Adrenal gland (tissue), 12 donors: ENCODE data around the gene SNRNP70. TPM values are rescaled to one million over a fixed set of nuclear protein-coding genes. Genes with fewer than 3 reads are reported as not detected.

Experiments
- DNase-seq, 7 donors: peaks; one replicate each; pipeline ENCODE4 v3.0.0-alpha.2; 2019 to 2020
- H3K27ac ChIP-seq, 5 donors: fragments of 200-600 bp; sonication (generic) in 4 of 5; 1 replicate in 3 of 5; 2 replicates in 2 of 5; pipeline versions ENCODE4 v1.5.1 to v1.8.0; 2016 to 2020; ENCODE audit warnings: mild to moderate bottlenecking in 1 of 5
- H3K27me3 ChIP-seq: fragments of 200-600 bp; 2 replicates; pipeline ENCODE4 v1.8.0; 2021
- H3K36me3 ChIP-seq, 2 donors: fragments of 200-600 bp; replicated peaks in 1 of 2; 1 replicate in 1 of 2; 2 replicates in 1 of 2; pipeline versions ENCODE4 v1.5.1 to v1.8.0; 2018 to 2022
- H3K4me1 ChIP-seq, 2 donors: fragments of 200-600 bp; replicated peaks in 1 of 2; 1 replicate in 1 of 2; 2 replicates in 1 of 2; pipeline versions ENCODE4 v1.5.1 to v1.8.0; 2018 to 2021
- H3K4me3 ChIP-seq, 4 donors: fragments of 200-600 bp; sonication (generic) in 3 of 4; one replicate each; pipeline ENCODE4 v1.5.1; 2016 to 2018
- H3K9me3 ChIP-seq, 3 donors: fragments of 200-600 bp; sonication (generic) in 1 of 3; replicated peaks in 1 of 3; 1 replicate in 2 of 3; 2 replicates in 1 of 3; pipeline versions ENCODE4 v1.5.1 to v1.8.0; 2016 to 2021
- POLR2A ChIP-seq, 2 donors: fragments of 450-650 bp; IDR thresholded peaks; one replicate each; pipeline ENCODE4 v1.6.1; 2017; ENCODE audit warnings: antibody characterized with exemption in 2 of 2, mild to moderate bottlenecking in 2 of 2, moderate library complexity in 1 of 2
- WGBS, 4 donors: extraction: QIAGEN DNeasy Blood & Tissue Kit in 2 of 4; methylation state at CpG; one replicate each; pipeline versions ENCODE4 v1.1.5 to v1.1.7; 2013 to 2017; 5-methylcytosine and 5-hydroxymethylcytosine counted together
- intact Hi-C, 2 donors: fragments of 100-400 bp; cut with DNase I; formaldehyde crosslinking; loops; one replicate each; pipeline versions ENCODE4 v1.14.1 to v1.15.0; 2022 to 2023
- polyA plus RNA-seq, 3 donors: library from polyadenylated mRNA; stranded (reverse); fragments of 200-250 nt in 2 of 3; fragments of 350-450 nt in 1 of 3; fragmentation: Illumina TruSeq in 1 of 3; extraction: RNeasy Lipid Tissue Mini Kit (QIAGEN cat#74804) in 1 of 3; gene quantifications; one replicate each; pipeline ENCODE4 v1.2.3, GENCODE V29; 2013 to 2014
- total RNA-seq, 9 donors: library from RNA; depleted of rRNA in 4 of 9; stranded (reverse); fragments of >200 nt in 4 of 9; fragments of 120-200 nt in 1 of 9; fragmentation: NEBNext Ultra II Directional in 1 of 9; extraction: Animal tissue kit (Norgen Biotek cat#: 25700) in 1 of 9; gene quantifications; one replicate each; pipeline versions ENCODE4 v1.1.0 to v1.2.4, GENCODE V29; 2013 to 2023
- TF ChIP-seq, protein P1 (sequence below), 6 experiments: fragments of 450-650 bp in 4 of 6; fragments of 200-600 bp in 2 of 6; sonication (generic) in 1 of 6; IDR thresholded peaks; 1 replicate in 5 of 6; 2 replicates in 1 of 6; pipeline versions ENCODE4 v1.5.1 to v1.8.0; 2016 to 2021; ENCODE audit warnings: antibody characterized with exemption in 6 of 6, mild to moderate bottlenecking in 2 of 6, moderate library complexity in 1 of 6
- donor health status: healthy with polysubstance abuse.
- donor health status: Bipolar disorder and iron deficiency.
- donor health status: DM: yes; HTN: yes; CAD: no.
- donor health status: DM: no; HTN: no; CAD: no.
- donor health status: DM: no; HTN: no; CAD: no.
- donor health status: DM: yes; HTN: yes; CAD: no.

Gene SNRNP70
- total and polyA plus RNA-seq, 12 donors, result 109 to 1,255 (median 233) TPM

DNA sequence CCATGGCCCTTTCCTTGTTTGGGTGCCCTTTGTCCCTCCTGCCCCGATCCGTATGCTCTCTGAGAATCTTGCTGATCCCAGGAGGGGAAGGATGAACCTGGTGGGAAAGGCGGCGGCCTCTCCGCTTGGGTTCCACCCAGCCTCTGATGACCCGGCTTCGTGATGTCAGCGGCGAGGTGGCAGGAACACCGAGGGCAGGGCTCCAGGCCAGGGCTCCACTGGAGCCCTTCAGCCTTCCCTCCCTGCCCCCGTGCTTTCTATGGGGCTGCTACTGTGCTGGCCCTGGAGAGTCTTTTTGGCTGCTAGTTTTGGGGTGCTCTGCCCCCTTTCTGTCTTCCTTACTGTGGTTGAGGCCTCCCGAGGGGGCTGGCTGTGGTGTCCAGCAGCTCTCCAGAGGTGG is 17.1 kb downstream of the SNRNP70 start:
- Histone ChIP-seq H3K9me3 (no peaks in the 10 kb centered on the region), H3K27ac (no peak overlapping the region), H3K4me3 (no peak overlapping the region), H3K36me3 (peaks cover 0 to 92% of the 10 kb centered on the region in 2 donors), H3K27me3 (no peaks in the 10 kb centered on the region), H3K4me1 (peaks cover 0 to 5% of the 10 kb centered on the region in 2 donors)
- DNase-seq, result no peak
- intact Hi-C loops, result loop anchor here in 1 of 2 donors (5.0 kb wide), 1 partner anchor 45 kb away; no protein-coding TSS in a partner anchor
- WGBS, 4 donors, result 81 to 87% (median 85%) methylated on average over 8 to 12 of the region's 12 CpGs
- TF ChIP-seq POLR2A (IDR thresholded peaks at IDR 0.05), result no peak
- TF ChIP-seq, protein P1, sequence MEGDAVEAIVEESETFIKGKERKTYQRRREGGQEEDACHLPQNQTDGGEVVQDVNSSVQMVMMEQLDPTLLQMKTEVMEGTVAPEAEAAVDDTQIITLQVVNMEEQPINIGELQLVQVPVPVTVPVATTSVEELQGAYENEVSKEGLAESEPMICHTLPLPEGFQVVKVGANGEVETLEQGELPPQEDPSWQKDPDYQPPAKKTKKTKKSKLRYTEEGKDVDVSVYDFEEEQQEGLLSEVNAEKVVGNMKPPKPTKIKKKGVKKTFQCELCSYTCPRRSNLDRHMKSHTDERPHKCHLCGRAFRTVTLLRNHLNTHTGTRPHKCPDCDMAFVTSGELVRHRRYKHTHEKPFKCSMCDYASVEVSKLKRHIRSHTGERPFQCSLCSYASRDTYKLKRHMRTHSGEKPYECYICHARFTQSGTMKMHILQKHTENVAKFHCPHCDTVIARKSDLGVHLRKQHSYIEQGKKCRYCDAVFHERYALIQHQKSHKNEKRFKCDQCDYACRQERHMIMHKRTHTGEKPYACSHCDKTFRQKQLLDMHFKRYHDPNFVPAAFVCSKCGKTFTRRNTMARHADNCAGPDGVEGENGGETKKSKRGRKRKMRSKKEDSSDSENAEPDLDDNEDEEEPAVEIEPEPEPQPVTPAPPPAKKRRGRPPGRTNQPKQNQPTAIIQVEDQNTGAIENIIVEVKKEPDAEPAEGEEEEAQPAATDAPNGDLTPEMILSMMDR (IDR thresholded peaks at IDR 0.05), result no peak

DNA sequence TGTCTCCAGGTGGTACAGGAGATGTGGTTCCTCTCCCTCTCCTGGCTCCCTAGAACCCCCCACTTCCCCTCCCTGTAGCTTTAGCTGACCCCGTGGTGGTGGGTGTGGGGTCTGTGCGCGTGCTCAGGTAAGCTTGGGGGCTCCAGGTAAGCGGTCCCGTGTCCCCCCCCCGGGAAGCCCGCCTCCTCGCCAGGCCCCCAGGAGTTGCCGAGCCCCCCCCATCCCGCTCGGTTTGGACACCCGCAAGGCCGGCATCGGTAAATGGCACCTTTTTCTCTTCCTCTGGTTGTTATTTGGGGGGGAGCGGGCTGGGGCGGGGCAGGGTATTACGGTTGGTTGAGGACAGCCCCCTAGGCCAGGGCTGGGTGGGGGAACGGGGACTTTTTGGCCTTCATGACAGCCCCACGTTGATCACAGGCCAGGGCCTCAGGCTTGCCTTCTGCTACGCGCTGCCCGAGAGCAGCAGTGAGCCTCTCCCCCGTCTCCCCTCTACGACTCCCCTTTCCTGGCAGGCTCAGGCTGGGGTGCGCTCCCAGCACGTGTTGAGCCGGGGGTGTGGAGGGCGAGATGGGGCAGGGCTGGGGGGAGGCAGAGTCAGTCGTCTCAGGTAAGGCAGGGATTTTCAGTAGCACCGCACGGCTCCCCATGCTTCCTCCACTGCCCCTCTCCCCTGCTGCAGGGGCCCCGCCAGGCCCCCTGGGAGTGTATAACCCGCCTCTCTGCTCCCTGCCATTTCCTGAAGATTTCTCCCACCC is 18.3 kb downstream of the SNRNP70 start:
- no peak for DNase-seq
- Histone ChIP-seq H3K9me3 (no peaks in the 10 kb centered on the region), H3K36me3 (peaks cover 0 to 93% of the 10 kb centered on the region in 2 donors), H3K4me3 (no peak overlapping the region), H3K27ac (no peak overlapping the region), H3K4me1 (peaks cover 0 to 5% of the 10 kb centered on the region in 2 donors), H3K27me3 (no peaks in the 10 kb centered on the region)
- TF ChIP-seq, protein P1 (IDR thresholded peaks at IDR 0.05), result no peak
- TF ChIP-seq POLR2A (IDR thresholded peaks at IDR 0.05), result no peak
- intact Hi-C loops, result loop anchor here in 1 of 2 donors (5.0 kb wide), 1 partner anchor 44 kb away; no protein-coding TSS in a partner anchor
- WGBS, 4 donors, result 75 to 89% (median 80%) methylated on average over 7 to 33 of the region's 33 CpGs

DNA sequence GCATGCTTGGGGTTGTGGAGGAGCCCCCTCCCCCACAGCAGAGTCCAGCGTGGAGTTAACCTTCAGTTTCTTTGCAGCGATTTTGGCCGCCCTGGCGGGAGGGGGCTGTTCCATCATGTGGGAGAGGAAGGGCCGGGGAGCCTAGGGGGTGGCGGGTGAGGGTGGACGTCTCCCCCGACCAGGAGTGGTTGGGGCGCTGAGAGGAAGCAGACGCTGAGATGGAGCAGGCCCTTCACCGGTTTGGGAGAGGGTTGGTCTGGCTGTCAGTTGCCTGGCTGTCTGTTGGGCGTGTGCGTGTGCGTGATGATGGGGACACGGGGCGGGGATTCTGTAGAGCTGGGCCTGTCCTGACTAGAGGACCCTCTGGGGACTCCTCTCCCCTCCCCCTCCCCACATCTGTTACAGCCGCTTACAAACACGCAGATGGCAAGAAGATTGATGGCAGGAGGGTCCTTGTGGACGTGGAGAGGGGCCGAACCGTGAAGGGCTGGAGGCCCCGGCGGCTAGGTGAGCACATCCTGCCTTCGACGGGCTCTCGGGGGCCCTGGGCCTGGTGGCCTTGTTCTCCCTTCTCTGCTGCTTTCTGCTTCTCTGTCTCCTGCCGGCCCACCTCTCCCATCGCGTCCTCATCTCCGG is 19.1 kb downstream of the SNRNP70 start:
- WGBS, 4 donors, result 69 to 74% (median 74%) methylated on average over 23 to 30 of the region's 30 CpGs
- TF ChIP-seq, protein P1 (IDR thresholded peaks at IDR 0.05), result no peak
- TF ChIP-seq POLR2A (IDR thresholded peaks at IDR 0.05), result no peak
- no peak overlapping the region for H3K27ac ChIP-seq
- H3K9me3 ChIP-seq, result no peaks in the 10 kb centered on the region
- peaks cover 0 to 93% of the 10 kb centered on the region in 2 donors for H3K36me3 ChIP-seq
- H3K27me3 ChIP-seq, result no peaks in the 10 kb centered on the region
- H3K4me1 ChIP-seq, result peaks cover 0 to 5% of the 10 kb centered on the region in 2 donors
- H3K4me3 ChIP-seq, result no peak overlapping the region
- no peak for DNase-seq
- intact Hi-C loops, result loop anchor here in 1 of 2 donors (5.0 kb wide), 1 partner anchor 43 kb away; no protein-coding TSS in a partner anchor

DNA sequence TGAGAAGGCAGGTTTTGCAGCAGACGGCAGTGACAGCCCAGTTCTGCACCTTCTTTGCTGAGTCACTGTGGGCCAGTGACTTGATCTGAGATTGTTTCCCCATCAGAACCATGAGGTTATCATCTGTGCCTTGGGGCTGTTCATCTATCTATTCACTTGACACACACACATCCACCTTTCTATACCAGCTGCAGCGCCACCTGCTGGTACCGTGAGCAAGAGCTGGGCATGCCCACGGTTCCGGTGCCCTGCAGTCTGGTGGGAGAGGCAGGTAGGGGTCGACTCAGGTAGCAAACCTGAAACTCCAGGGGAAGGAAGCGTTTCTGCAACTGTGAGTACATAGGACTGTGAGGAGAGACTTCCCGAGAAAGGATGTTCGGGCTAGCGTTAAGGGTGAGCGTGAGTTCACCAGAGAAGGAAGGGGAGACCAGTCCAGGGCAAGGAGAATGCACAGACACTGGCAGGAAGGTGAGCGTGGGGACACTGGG is 21.4 kb downstream of the SNRNP70 start:
- 51 to 66% (median 57%) methylated on average over 11 to 12 of the region's 12 CpGs for WGBS, 4 donors
- Histone ChIP-seq H3K4me1 (peaks cover 0 to 16% of the 10 kb centered on the region in 2 donors), H3K27me3 (no peaks in the 10 kb centered on the region), H3K9me3 (no peaks in the 10 kb centered on the region), H3K36me3 (peaks cover 0 to 70% of the 10 kb centered on the region in 2 donors), H3K27ac (no peak overlapping the region), H3K4me3 (no peak overlapping the region)
- intact Hi-C loops, result no loop called here
- peak in 6 of 7 donors; percentile 48 to 86 (median 68) for DNase-seq
- TF ChIP-seq, protein P1 (IDR thresholded peaks at IDR 0.05), result peak; percentile 45 to 73 (median 67)
- no peak for TF ChIP-seq POLR2A (IDR thresholded peaks at IDR 0.05)
